Mesothelial cell of epicardium (in vitro differentiated cells): Measurements from ENCODE around the gene PAX2. TPM values are rescaled to one million over a fixed set of nuclear protein-coding genes. Genes with fewer than 3 reads are reported as not detected.
A peak's percentile ranks its signal among the peaks of the same experiment; 100 is the strongest.

Source experiments
- DNase-seq, 2 experiments: peaks; one replicate each; pipeline ENCODE4 v3.0.0; 2021; ENCODE audit warnings: low spot score in 2 of 2; ENCODE audit not compliant: unreplicated experiment in 2 of 2
- H3K27ac Mint-ChIP-seq: 2 replicates; pipeline ENCODE4 v1.8.0; 2021; ENCODE audit warnings: mixed read lengths
- H3K27me3 Mint-ChIP-seq: 2 replicates; pipeline ENCODE4 v1.8.0; 2021; ENCODE audit warnings: low read depth, mixed read lengths
- H3K36me3 Mint-ChIP-seq: 2 replicates; pipeline ENCODE4 v1.8.0; 2021; ENCODE audit warnings: mixed read lengths
- H3K4me1 Mint-ChIP-seq: 2 replicates; pipeline ENCODE4 v1.8.0; 2021; ENCODE audit warnings: mixed read lengths
- H3K4me3 Mint-ChIP-seq: 2 replicates; pipeline ENCODE4 v1.8.0; 2021; ENCODE audit warnings: mild to moderate bottlenecking, moderate library complexity, mixed read lengths
- H3K9me3 Mint-ChIP-seq: 2 replicates; pipeline ENCODE4 v1.8.0; 2021; ENCODE audit warnings: mixed read lengths
- CTCF ChIP-seq: fragments of 200-600 bp; sonication (generic); IDR thresholded peaks from one replicate; pipeline ENCODE4 v1.5.0; 2021; ENCODE audit warnings: antibody characterized with exemption; ENCODE audit not compliant: unreplicated experiment
- total RNA-seq: library from RNA; stranded (reverse); gene quantifications from 3 replicates; pipeline ENCODE4 v1.2.1, GENCODE V29; 2021

PAX2 gene
- total RNA-seq, 1 donor from 2014 or later = not detected

GRCh38 chr10:100827819-100828737, 82.7 kb downstream of the PAX2 start:
- Mint-ChIP-seq H3K27me3 (peaks cover 61% of the 10 kb centered on the region), H3K4me3 (peak overlapping the region; percentile 57), H3K36me3 (no peaks in the 10 kb centered on the region), H3K4me1 (peaks cover 24% of the 10 kb centered on the region), H3K9me3 (no peaks in the 10 kb centered on the region), H3K27ac (no peak overlapping the region)
- DNase-seq = peak in 1 of 2 experiments; percentile 47
- TF ChIP-seq CTCF = no peak

GRCh38 chr10:100828738-100829096, 83.3 kb downstream of the PAX2 start:
- Mint-ChIP-seq H3K27me3 (peaks cover 54% of the 10 kb centered on the region), H3K4me1 (peaks cover 24% of the 10 kb centered on the region), H3K36me3 (no peaks in the 10 kb centered on the region), H3K9me3 (no peaks in the 10 kb centered on the region), H3K27ac (no peak overlapping the region), H3K4me3 (peak overlapping the region; percentile 57)
- no peak for TF ChIP-seq CTCF
- no peak for DNase-seq

- no peak for DNase-seq
- H3K9me3 Mint-ChIP-seq = no peaks in the 10 kb centered on the region
- H3K27ac Mint-ChIP-seq = no peak overlapping the region
- TF ChIP-seq CTCF = no peak
- H3K36me3 Mint-ChIP-seq = no peaks in the 10 kb centered on the region
- H3K4me3 Mint-ChIP-seq = peak overlapping the region; percentile 57
- H3K27me3 Mint-ChIP-seq = peaks cover 49% of the 10 kb centered on the region
- H3K4me1 Mint-ChIP-seq = peaks cover 24% of the 10 kb centered on the region
These were observed 83.9 kb downstream of the PAX2 start for GRCh38 chr10:100829097-100829870.

GRCh38 chr10:100829933-100830727, 84.7 kb downstream of the PAX2 start:
- DNase-seq = no peak
- no peaks in the 10 kb centered on the region for H3K36me3 Mint-ChIP-seq
- no peaks in the 10 kb centered on the region for H3K9me3 Mint-ChIP-seq
- no peak overlapping the region for H3K4me3 Mint-ChIP-seq
- H3K27me3 Mint-ChIP-seq = peaks cover 40% of the 10 kb centered on the region
- H3K27ac Mint-ChIP-seq = no peak overlapping the region
- peaks cover 24% of the 10 kb centered on the region for H3K4me1 Mint-ChIP-seq
- TF ChIP-seq CTCF = no peak

GRCh38 chr10:100830728-100831111, 85.3 kb downstream of the PAX2 start:
- Mint-ChIP-seq H3K27ac (no peak overlapping the region), H3K9me3 (no peaks in the 10 kb centered on the region), H3K4me3 (no peak overlapping the region), H3K36me3 (no peaks in the 10 kb centered on the region), H3K27me3 (peaks cover 34% of the 10 kb centered on the region), H3K4me1 (peaks cover 24% of the 10 kb centered on the region)
- no peak for DNase-seq
- TF ChIP-seq CTCF = no peak
